Measurements from ENCODE around the gene ITPRIPL2. TPM values are rescaled to one million over a fixed set of nuclear protein-coding genes. Genes with fewer than 3 reads are reported as not detected.

Gene ITPRIPL2
- total and polyA plus RNA-seq, 2 of the 4 experiments (the other 2 are of a cell fraction), result 9.2 to 11.1 TPM

- no peak for TF ChIP-seq CTCF (conservative IDR thresholded peaks at IDR 0.05; ENCODE audit: low read depth, low read length)
- no peak for TF ChIP-seq SMC3 (IDR thresholded peaks at IDR 0.05; ENCODE audit: low read depth, low read length)
- TF ChIP-seq RFX5 (IDR thresholded peaks at IDR 0.05; ENCODE audit: low read depth, low read length), result no peak
- no peak for TF ChIP-seq MAFK (IDR thresholded peaks at IDR 0.05; ENCODE audit: low read depth, low read length)
Observed at GRCh38 chr16:19106625-19107020, 7.1 kb upstream of the ITPRIPL2 start (continued).
